Skeletal muscle tissue (tissue), 4 donors: ENCODE results near the gene CMSS1. TPM values are rescaled to one million over a fixed set of nuclear protein-coding genes. Genes with fewer than 3 reads are reported as not detected.

Experiments used
- H3K27ac ChIP-seq: one replicate; pipeline ENCODE4 v1.7.0; 2013; ENCODE audit warnings: mild to moderate bottlenecking, low read depth, low read length, inconsistent platforms
- H3K27me3 ChIP-seq, 3 donors: one replicate each; pipeline ENCODE4 v1.7.0; 2013; ENCODE audit warnings: low read length in 3 of 3; ENCODE audit not compliant: control insufficient read depth in 3 of 3, insufficient read depth in 3 of 3
- H3K36me3 ChIP-seq, 3 donors: one replicate each; pipeline ENCODE4 v1.7.0; 2013; ENCODE audit warnings: low read length in 3 of 3; ENCODE audit not compliant: control insufficient read depth in 3 of 3, insufficient read depth in 3 of 3
- H3K4me1 ChIP-seq, 3 donors: one replicate each; pipeline ENCODE4 v1.7.0; 2013; ENCODE audit warnings: low read length in 3 of 3, mild to moderate bottlenecking in 3 of 3; ENCODE audit not compliant: control insufficient read depth in 3 of 3, insufficient read depth in 3 of 3
- H3K4me3 ChIP-seq, 3 donors: one replicate each; pipeline ENCODE4 v1.7.0; 2013; ENCODE audit warnings: low read length in 3 of 3
- H3K9ac ChIP-seq, 3 donors: one replicate each; pipeline ENCODE4 v1.7.0; 2013; ENCODE audit warnings: low read length in 3 of 3, mild to moderate bottlenecking in 3 of 3, moderate library complexity in 2 of 3, low read depth in 1 of 3
- H3K9me3 ChIP-seq, 3 donors: one replicate each; pipeline ENCODE4 v1.7.0; 2013; ENCODE audit warnings: low read length in 3 of 3; ENCODE audit not compliant: control insufficient read depth in 3 of 3
- total RNA-seq: library from RNA; depleted of rRNA; stranded (reverse); fragments of >200 nt; gene quantifications from one replicate; pipeline ENCODE4 v1.2.3, GENCODE V29; 2014
- donor health status: Osteomylitis.

Gene CMSS1
- total RNA-seq, result 8.4 TPM

- Histone ChIP-seq H3K9ac (peak within 1 kb of the TSS; percentile 82 to 98 (median 93)), H3K27me3 (no peaks in the 10 kb centered on the region), H3K4me3 (peak within 1 kb of the TSS; percentile 84 to 99 (median 96)), H3K36me3 (no peaks in the 10 kb centered on the region), H3K4me1 (peaks cover 9 to 35% (median 18%) of the 10 kb centered on the region in 3 donors), H3K9me3 (no peaks in the 10 kb centered on the region), H3K27ac (peak within 1 kb of the TSS; percentile 92)
These were observed at the start of gene CMSS1 for GRCh38 chr3:99817437-99818240. Gene CMSS1 (plus strand): TSS chr3:99817862.

GRCh38 chr3:99768126-99768525, 49.5 kb upstream of the CMSS1 start:
- no peak overlapping the region for H3K9ac ChIP-seq

GRCh38 chr3:99768808-99769501, 48.7 kb upstream of the CMSS1 start:
- Histone ChIP-seq H3K4me1 (no peaks in the 10 kb centered on the region), H3K36me3 (no peaks in the 10 kb centered on the region), H3K27ac (no peak overlapping the region), H3K9me3 (no peaks in the 10 kb centered on the region), H3K9ac (no peak overlapping the region), H3K4me3 (no peak overlapping the region), H3K27me3 (no peaks in the 10 kb centered on the region)

More at GRCh38 chr3:99768126-99768525, 49.5 kb upstream of the CMSS1 start:
- Histone ChIP-seq H3K27ac (no peak overlapping the region), H3K4me1 (no peaks in the 10 kb centered on the region), H3K4me3 (no peak overlapping the region), H3K9me3 (no peaks in the 10 kb centered on the region), H3K36me3 (no peaks in the 10 kb centered on the region), H3K27me3 (no peaks in the 10 kb centered on the region)

GRCh38 chr3:99772171-99772570, 45.5 kb upstream of the CMSS1 start:
- H3K27ac ChIP-seq, result no peak overlapping the region

GRCh38 chr3:99772671-99773070, 45.0 kb upstream of the CMSS1 start:
- H3K9ac ChIP-seq, result no peak overlapping the region
- no peaks in the 10 kb centered on the region for H3K9me3 ChIP-seq
- H3K4me3 ChIP-seq, result no peak overlapping the region
- no peaks in the 10 kb centered on the region for H3K27me3 ChIP-seq
- H3K27ac ChIP-seq, result no peak overlapping the region
- H3K36me3 ChIP-seq, result no peaks in the 10 kb centered on the region
- H3K4me1 ChIP-seq, result no peaks in the 10 kb centered on the region

More at GRCh38 chr3:99772171-99772570, 45.5 kb upstream of the CMSS1 start:
- Histone ChIP-seq H3K36me3 (no peaks in the 10 kb centered on the region), H3K9ac (no peak overlapping the region), H3K4me1 (no peaks in the 10 kb centered on the region), H3K4me3 (no peak overlapping the region), H3K9me3 (no peaks in the 10 kb centered on the region), H3K27me3 (no peaks in the 10 kb centered on the region)

- Histone ChIP-seq H3K27ac (no peak overlapping the region), H3K27me3 (peaks cover 0 to 2% (median 0%) of the 10 kb centered on the region in 3 donors), H3K9ac (no peak overlapping the region), H3K36me3 (no peaks in the 10 kb centered on the region), H3K4me1 (no peaks in the 10 kb centered on the region), H3K4me3 (no peak overlapping the region), H3K9me3 (no peaks in the 10 kb centered on the region)
These were observed 43.2 kb upstream of the CMSS1 start for GRCh38 chr3:99774467-99774866.

- peaks cover 0 to 3% (median 0%) of the 10 kb centered on the region in 3 donors for H3K27me3 ChIP-seq
- no peaks in the 10 kb centered on the region for H3K4me1 ChIP-seq
- no peak overlapping the region for H3K4me3 ChIP-seq
- no peaks in the 10 kb centered on the region for H3K36me3 ChIP-seq
- H3K27ac ChIP-seq, result no peak overlapping the region
- H3K9me3 ChIP-seq, result no peaks in the 10 kb centered on the region
- no peak overlapping the region for H3K9ac ChIP-seq
These were observed 41.0 kb upstream of the CMSS1 start for GRCh38 chr3:99776516-99777209.

- Histone ChIP-seq H3K27ac (no peak overlapping the region), H3K4me1 (no peaks in the 10 kb centered on the region), H3K36me3 (no peaks in the 10 kb centered on the region), H3K9me3 (no peaks in the 10 kb centered on the region), H3K9ac (no peak overlapping the region), H3K4me3 (no peak overlapping the region), H3K27me3 (peaks cover 0 to 3% (median 0%) of the 10 kb centered on the region in 3 donors)
These were observed 40.5 kb upstream of the CMSS1 start for GRCh38 chr3:99777210-99777549.

GRCh38 chr3:99777708-99778107, 40.0 kb upstream of the CMSS1 start:
- H3K27ac ChIP-seq, result no peak overlapping the region
- no peak overlapping the region for H3K4me3 ChIP-seq
- H3K4me1 ChIP-seq, result no peaks in the 10 kb centered on the region
- no peak overlapping the region for H3K9ac ChIP-seq
- peaks cover 0 to 3% (median 0%) of the 10 kb centered on the region in 3 donors for H3K27me3 ChIP-seq
- no peaks in the 10 kb centered on the region for H3K9me3 ChIP-seq
- no peaks in the 10 kb centered on the region for H3K36me3 ChIP-seq

- no peak overlapping the region for H3K9ac ChIP-seq
- peaks cover 0 to 3% (median 0%) of the 10 kb centered on the region in 3 donors for H3K27me3 ChIP-seq
- H3K4me1 ChIP-seq, result no peaks in the 10 kb centered on the region
- no peaks in the 10 kb centered on the region for H3K36me3 ChIP-seq
- H3K4me3 ChIP-seq, result no peak overlapping the region
- no peak overlapping the region for H3K27ac ChIP-seq
- no peaks in the 10 kb centered on the region for H3K9me3 ChIP-seq
These were observed 36.9 kb upstream of the CMSS1 start for GRCh38 chr3:99780749-99781148.
